GM19240 (cell line): ENCODE measurements around the gene ARHGAP8.
"Not testable (repeated sequence)": the region's sequence is repeated elsewhere in the genome, so short reads cannot be mapped to it uniquely, and the experiment has no call there.

Source experiments
- DNase-seq: peaks from one replicate; pipeline ENCODE4 v3.0.0; 2011; ENCODE audit warnings: low spot score; ENCODE audit not compliant: insufficient read length

ARHGAP8 gene

DNA sequence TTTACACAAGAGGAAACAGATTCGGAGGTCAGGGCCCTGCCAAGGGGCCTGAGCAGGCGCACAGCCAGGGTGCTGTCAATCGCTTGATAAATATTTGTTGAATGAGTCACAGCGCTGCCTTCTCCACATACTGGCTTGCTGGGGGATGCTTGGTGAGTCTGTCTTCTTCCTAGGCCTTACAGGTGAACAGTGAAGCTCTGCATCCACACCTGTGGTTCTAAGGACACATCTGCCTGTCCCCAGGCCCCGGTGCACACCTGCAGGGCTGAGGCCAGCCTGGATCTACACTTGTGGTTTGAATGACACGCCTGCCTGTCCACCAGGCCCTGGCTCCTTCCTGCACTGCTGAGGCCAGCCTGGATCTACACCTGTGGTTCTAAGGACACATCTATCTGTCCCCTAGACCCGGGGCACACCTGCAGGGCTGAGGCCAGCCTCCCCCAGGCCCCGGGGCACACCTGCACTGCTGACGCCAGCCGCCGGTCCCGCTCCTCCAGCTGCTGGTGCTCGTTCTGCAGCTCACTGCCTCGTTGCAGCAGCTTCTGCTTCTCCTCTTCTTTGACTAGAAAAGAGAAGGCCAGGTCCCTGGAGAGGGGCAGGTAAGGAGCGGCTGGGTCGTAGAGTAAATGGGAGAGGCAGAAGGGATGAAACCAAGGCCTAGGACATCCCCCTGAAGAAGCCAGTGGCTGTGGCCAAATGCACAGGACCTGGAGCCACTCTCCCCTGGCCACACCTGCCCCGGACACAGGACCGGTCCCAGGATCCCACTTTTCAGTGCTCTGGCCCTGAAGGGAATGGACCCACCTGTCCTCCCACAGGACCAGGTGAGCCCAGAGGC lies 132.8 kb downstream of the ARHGAP8 start:
- no peak for DNase-seq

DNA sequence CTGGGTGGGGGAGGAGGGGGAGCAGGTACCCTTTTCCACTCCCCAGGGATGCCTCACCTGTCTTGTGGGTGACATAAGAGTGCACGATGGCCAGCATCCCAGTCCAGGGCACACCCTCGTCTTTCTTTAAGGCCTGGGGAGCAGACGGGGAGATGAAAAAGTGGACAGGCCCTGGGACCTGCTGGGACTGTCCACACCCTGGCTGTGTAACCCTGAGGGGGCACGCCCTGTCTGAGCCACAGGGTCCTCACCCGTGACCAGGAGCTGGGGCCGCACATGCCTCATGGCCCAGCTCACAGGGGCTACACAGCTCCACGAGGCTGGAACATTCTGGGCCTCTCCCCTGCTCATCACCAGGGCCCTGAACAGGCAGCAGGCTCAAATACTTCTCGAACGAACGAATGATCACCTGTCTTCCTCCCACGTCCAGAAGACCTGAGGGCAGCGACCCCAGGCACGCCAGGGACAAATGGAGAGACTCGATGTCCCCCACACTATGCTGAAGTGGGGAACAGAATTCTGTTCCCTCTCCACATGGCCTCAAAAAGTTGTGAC lies 133.5 kb downstream of the ARHGAP8 start:
- DNase-seq: no peak

- DNase-seq: no peak
These were observed 135.6 kb downstream of the ARHGAP8 start for GRCh38 chr22:44887941-44888366.

DNA sequence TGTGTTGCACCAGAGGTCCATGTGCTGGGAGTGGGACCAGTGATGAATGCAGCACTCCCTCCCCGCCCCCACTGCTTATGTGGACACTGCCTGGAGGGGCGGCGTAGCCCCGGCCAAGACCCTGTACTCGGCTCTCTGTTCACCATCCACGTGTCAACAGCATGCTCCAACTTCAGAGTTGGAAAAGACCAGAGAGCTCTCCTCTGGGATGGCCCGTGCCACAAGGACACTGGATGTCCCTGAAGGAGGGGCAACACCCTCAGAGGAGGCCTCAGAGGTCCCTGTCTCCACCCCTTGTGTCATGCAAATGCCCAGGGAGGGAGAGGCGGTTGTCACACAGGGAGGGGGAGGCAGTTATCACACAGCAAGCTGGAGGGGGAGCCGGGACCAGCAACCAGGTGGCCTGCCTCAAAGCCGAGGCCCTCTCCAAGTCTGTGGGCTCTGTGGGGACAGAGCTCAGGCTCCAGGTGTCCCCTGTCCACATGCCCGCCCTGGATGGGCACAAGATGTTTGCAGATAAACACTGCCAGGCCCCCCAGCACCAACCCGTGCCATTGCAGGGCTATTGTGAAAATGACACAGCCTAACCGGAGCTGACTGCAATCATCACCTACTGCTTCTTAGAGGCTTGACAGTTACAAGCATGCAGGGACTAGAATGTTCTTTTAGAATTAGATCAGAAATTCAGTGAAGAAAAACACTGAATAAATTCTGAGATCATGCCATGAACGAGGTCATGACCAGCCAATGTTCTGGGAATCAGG lies 136.3 kb downstream of the ARHGAP8 start:
- DNase-seq: no peak

DNA sequence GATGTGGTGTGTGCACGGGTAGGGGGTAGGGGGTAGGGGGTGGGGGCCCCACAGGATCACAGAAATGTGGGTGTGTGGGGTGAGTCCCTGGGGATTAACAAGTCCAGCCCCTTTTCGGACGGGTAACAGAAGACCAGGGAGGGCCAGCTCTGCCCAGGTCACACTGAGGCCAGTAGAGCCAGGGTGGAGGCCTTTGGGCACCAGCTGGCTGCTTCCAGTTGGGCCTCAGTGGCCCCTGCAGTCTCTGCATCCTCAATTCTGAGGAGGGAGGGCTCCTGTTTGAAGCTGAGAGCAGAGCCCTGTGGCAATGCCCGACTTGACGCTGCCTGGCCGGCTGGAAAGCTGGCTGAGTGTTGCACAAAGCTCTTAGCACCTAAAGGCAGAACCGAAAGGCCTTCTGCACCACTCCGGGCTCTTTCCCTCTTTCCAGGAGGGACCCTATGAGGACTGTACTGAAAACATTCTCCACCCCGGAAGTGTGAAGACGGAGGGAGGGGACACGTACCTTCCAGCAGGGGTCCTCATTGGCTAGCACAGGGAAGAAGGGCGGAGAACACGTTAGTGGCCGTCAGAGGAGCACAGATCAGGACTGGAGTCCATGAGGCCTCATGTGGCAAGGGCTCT lies 137.0 kb downstream of the ARHGAP8 start:
- DNase-seq: no peak

- no peak for DNase-seq
These were observed 138.3 kb downstream of the ARHGAP8 start for GRCh38 chr22:44890416-44891292.

DNA sequence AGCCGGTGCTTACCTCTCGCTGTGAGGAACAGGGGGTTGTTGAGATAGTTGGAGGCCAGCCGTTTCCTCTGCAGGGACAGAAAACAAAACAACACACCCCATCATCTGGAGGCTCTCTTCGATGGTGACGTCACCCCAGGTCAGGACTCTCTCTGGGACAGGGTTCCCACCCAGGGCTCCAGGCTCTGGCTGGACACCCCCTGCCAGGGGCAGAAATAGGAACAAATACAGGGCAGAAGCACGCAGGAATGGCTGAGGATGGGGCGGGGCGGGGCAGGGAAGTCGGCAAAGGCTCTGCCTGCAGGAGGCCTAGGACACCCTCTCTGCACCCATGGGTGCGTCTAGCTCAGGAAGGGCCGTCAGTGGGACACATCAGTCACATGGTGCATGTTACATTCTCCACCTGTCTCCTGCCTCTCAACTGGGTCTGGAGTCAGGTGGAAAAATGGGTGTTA lies 138.9 kb downstream of the ARHGAP8 start:
- DNase-seq: no peak

- DNase-seq: no peak
These were observed 139.4 kb downstream of the ARHGAP8 start for GRCh38 chr22:44891791-44892190.

GRCh38 chr22:44892243-44892642 lies 139.9 kb downstream of the ARHGAP8 start:
- no peak for DNase-seq

GRCh38 chr22:44892803-44893730 lies 140.7 kb downstream of the ARHGAP8 start:
- no peak for DNase-seq

- DNase-seq: no peak
These were observed 141.3 kb downstream of the ARHGAP8 start for GRCh38 chr22:44893731-44894080.

GRCh38 chr22:44894321-44894720 lies 141.9 kb downstream of the ARHGAP8 start:
- no peak for DNase-seq

DNA sequence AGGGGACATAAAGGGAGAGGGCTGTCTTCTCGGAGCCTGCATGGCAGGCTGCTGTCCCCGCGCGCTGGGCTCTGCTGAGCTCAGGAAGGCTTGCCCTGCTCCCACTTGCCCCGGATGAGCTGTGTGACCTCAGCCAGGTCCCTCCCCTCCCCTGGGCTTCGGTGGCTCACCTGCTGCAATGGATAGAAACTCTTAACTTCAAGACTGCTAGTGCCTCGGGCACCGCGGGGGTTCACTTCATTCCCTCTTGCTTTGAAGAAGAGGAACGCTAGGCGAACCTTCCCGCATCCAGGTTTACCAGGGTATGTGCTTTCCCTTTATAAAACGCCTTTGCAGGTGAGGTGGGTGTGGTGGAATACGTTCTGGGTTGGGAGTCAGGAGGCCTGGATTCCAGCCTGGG lies 142.4 kb downstream of the ARHGAP8 start:
- DNase-seq: no peak

GRCh38 chr22:44895296-44896055 lies 143.1 kb downstream of the ARHGAP8 start:
- DNase-seq: no peak

DNA sequence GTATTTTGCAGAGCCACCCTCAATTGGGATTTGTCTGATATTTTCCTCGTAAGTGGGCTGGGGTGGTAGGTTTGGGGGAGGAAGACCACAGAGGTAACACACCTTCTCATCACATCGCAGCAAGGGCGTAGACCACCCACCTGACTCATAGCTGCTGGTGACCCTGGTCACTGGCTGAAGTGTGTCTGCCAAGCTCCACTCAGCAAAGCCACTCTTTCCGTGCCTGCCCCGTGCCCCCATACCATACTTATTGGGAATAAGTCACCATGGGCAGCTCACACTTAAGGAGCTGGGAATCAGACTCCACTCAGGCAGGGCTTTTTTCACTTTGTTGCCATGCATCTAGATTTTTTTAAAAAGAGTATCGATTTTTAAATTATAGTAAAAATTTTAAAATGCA lies 145.9 kb downstream of the ARHGAP8 start:
- DNase-seq: no peak

DNA sequence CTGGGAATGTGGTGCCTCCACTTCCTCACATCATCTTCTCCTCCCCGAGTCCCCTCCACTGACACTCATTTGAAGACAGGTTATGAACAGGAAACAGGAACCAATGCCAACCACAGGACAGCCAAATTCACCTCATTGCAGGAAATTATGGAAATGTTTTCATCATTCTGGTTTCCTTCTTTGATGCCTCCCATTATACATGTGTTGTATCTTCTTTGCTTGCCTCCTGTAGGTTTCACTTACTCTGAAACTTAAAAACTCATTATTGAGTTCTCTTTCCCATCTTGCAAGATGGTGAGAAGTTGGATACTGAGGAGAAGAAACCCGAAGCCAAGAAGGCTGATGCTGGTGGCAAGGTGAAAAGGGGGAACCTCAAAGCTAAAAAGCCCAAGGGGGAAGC lies 148.9 kb downstream of the ARHGAP8 start:
- DNase-seq: no peak

GRCh38 chr22:44903164-44903563 lies 150.8 kb downstream of the ARHGAP8 start:
- not testable (repeated sequence) for DNase-seq

DNA sequence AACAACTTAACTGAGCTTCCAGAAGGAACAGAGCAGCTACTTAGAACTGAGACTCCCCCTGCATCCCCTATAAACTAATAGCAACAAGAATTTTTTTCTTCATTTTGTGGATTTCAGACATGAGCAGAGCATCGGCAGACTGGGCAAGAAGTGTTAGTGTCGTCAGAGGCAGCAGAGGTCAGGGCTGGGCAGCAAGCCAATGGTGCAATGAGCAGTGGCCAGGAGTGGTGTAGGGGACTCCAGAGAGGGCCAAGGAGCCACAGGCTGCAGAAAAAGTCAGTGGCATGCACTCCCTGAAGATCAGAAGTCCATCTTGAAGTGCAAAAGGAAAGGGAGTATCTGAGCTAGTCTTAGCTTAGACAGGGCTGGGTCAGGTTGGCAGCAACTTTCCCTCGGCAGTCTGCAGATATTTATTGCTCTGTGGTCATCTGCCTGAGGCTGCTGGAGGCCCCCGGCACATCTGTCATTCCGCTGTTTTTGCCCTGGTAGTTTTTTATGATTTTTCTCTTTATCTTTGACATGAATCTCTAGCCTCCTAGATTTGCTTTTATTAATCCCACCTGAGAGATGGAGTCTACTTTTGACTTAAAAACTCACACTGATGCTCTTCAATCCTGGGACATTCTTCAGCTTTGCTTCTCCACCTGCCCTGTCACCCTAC lies 152.2 kb downstream of the ARHGAP8 start:
- DNase-seq: not testable (repeated sequence)
